Measurements from ENCODE around the gene TOP3A.
"Not testable (repeated sequence)": the region's sequence is repeated elsewhere in the genome, so short reads cannot be mapped to it uniquely, and the experiment has no call there.

TOP3A gene

GRCh38 chr17:18360518-18360917 lies 45.7 kb upstream of the TOP3A start:
- no peak for DNase-seq (ENCODE audit: low read depth)
- no peak for TF ChIP-seq CTCF (IDR thresholded peaks at IDR 0.05; ENCODE audit: low read depth, low read length, missing control alignments)
- no peak overlapping the region for H3K4me3 ChIP-seq (ENCODE audit: low read depth, low read length)

GRCh38 chr17:18356624-18357023 lies 41.8 kb upstream of the TOP3A start:
- no peak for DNase-seq (ENCODE audit: low read depth)
- no peak for TF ChIP-seq CTCF (IDR thresholded peaks at IDR 0.05; ENCODE audit: low read depth, low read length, missing control alignments)
- H3K4me3 ChIP-seq (ENCODE audit: low read depth, low read length) = no peak overlapping the region

GRCh38 chr17:18353541-18353940 lies 38.7 kb upstream of the TOP3A start:
- no peak for DNase-seq (ENCODE audit: low read depth)
- no peak overlapping the region for H3K4me3 ChIP-seq (ENCODE audit: low read depth, low read length)
- no peak for TF ChIP-seq CTCF (IDR thresholded peaks at IDR 0.05; ENCODE audit: low read depth, low read length, missing control alignments)

- TF ChIP-seq CTCF (IDR thresholded peaks at IDR 0.05; ENCODE audit: low read depth, low read length, missing control alignments) = no peak
- no peak for DNase-seq (ENCODE audit: low read depth)
- no peak overlapping the region for H3K4me3 ChIP-seq (ENCODE audit: low read depth, low read length)
These were observed 29.2 kb upstream of the TOP3A start for GRCh38 chr17:18344021-18344420.

GRCh38 chr17:18339933-18340332 lies 25.1 kb upstream of the TOP3A start:
- TF ChIP-seq CTCF (IDR thresholded peaks at IDR 0.05; ENCODE audit: low read depth, low read length, missing control alignments) = no peak
- DNase-seq (ENCODE audit: low read depth) = no peak
- H3K4me3 ChIP-seq (ENCODE audit: low read depth, low read length) = no peak overlapping the region

- H3K4me3 ChIP-seq (ENCODE audit: low read depth, low read length); DNase-seq (ENCODE audit: low read depth): not testable (repeated sequence)
These were observed 23.4 kb upstream of the TOP3A start for GRCh38 chr17:18338158-18338557.

GRCh38 chr17:18332909-18333489 lies 18.2 kb upstream of the TOP3A start:
- TF ChIP-seq CTCF (IDR thresholded peaks at IDR 0.05; ENCODE audit: low read depth, low read length, missing control alignments) = no peak
- H3K4me3 ChIP-seq (ENCODE audit: low read depth, low read length) = no peak overlapping the region
- DNase-seq (ENCODE audit: low read depth) = no peak
